PFSK-1 (cell line): ENCODE data around the gene MED15.

Experiments
- POLR2AphosphoS5 ChIP-seq: IDR thresholded peaks from 2 replicates; pipeline ENCODE4 v1.6.1; 2012; ENCODE audit warnings: low read depth, mild to moderate bottlenecking, control low read depth, low read length, moderate library complexity
- TAF1 ChIP-seq: IDR thresholded peaks from 2 replicates; pipeline ENCODE4 v1.6.1; 2012; ENCODE audit warnings: low read length, control low read depth, borderline replicate concordance; ENCODE audit not compliant: insufficient read depth
- TF ChIP-seq, protein P1 (sequence below), 2 experiments: IDR thresholded peaks; 2 replicates each; pipeline versions ENCODE4 v1.6.1 to v1.8.0; 2011 to 2012; ENCODE audit warnings: low read depth in 2 of 2, low read length in 2 of 2, control low read depth in 1 of 2, inconsistent platforms in 1 of 2, mild to moderate bottlenecking in 1 of 2, moderate library complexity in 1 of 2; ENCODE audit not compliant: insufficient read depth in 1 of 2

DNA sequence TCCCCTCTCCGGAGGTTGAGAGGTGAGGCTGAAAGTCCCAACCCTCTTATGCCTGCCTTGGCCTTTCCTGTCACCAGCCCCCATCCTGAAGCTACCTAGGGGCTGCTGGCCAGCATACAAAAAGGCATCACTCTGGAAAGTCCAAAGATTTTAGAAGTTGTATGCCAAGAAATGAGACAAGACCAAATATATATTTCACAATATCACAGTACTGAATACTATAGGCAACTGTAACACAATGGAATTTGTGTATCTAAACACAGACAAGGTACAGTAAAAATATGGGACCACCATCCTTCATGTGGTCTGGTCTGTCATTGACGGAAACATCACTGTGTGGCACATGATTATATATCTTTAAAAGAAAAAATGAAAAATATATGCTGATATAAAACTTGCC lies 16.1 kb upstream of the MED15 start:
- TF ChIP-seq POLR2AphosphoS5, result no peak
- no peak for TF ChIP-seq TAF1
- TF ChIP-seq, protein P1, sequence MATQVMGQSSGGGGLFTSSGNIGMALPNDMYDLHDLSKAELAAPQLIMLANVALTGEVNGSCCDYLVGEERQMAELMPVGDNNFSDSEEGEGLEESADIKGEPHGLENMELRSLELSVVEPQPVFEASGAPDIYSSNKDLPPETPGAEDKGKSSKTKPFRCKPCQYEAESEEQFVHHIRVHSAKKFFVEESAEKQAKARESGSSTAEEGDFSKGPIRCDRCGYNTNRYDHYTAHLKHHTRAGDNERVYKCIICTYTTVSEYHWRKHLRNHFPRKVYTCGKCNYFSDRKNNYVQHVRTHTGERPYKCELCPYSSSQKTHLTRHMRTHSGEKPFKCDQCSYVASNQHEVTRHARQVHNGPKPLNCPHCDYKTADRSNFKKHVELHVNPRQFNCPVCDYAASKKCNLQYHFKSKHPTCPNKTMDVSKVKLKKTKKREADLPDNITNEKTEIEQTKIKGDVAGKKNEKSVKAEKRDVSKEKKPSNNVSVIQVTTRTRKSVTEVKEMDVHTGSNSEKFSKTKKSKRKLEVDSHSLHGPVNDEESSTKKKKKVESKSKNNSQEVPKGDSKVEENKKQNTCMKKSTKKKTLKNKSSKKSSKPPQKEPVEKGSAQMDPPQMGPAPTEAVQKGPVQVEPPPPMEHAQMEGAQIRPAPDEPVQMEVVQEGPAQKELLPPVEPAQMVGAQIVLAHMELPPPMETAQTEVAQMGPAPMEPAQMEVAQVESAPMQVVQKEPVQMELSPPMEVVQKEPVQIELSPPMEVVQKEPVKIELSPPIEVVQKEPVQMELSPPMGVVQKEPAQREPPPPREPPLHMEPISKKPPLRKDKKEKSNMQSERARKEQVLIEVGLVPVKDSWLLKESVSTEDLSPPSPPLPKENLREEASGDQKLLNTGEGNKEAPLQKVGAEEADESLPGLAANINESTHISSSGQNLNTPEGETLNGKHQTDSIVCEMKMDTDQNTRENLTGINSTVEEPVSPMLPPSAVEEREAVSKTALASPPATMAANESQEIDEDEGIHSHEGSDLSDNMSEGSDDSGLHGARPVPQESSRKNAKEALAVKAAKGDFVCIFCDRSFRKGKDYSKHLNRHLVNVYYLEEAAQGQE (IDR thresholded peaks at IDR 0.05; ENCODE audit: insufficient read depth in 1 of 2, low read depth in 2 of 2, low read length in 2 of 2), result no peak
